ENCODE measurements around the gene FCRL6.

The FCRL6 gene

GRCh38 chr1:159860456-159860855 is 58.3 kb downstream of the FCRL6 start:
- Histone ChIP-seq H3K9ac (ENCODE audit: low read length) (no peak overlapping the region), H3K36me3 (ENCODE audit: insufficient read depth, low read length) (no peaks in the 10 kb centered on the region), H2AFZ (ENCODE audit: low read length) (no peak overlapping the region), H4K20me1 (ENCODE audit: insufficient read depth, low read length) (no peaks in the 10 kb centered on the region), H3K9me3 (ENCODE audit: low read length) (no peaks in the 10 kb centered on the region), H3F3A (ENCODE audit: insufficient read depth, low read length) (no peaks in the 10 kb centered on the region), H3K27me3 (ENCODE audit: insufficient read depth, low read length) (no peaks in the 10 kb centered on the region), H3K79me2 (ENCODE audit: insufficient read depth, low read length) (no peaks in the 10 kb centered on the region), H3K4me1 (ENCODE audit: insufficient read depth, low read length, severe bottlenecking) (no peaks in the 10 kb centered on the region), H3K4me3 (ENCODE audit: low read depth, low read length, poor library complexity, severe bottlenecking) (no peak overlapping the region), H3K4me2 (ENCODE audit: low read length) (no peak overlapping the region), H3K9me2 (ENCODE audit: low read depth, low read length) (no peaks in the 10 kb centered on the region), H3K27ac (ENCODE audit: low read depth, low read length, poor library complexity, severe bottlenecking) (no peak overlapping the region)
- TF ChIP-seq CTCF (IDR thresholded peaks at IDR 0.05; ENCODE audit: low read length) (no peak), EZH2 (IDR thresholded peaks at IDR 0.05; ENCODE audit: borderline replicate concordance, low read length) (no peak)

- Histone ChIP-seq H2AFZ (ENCODE audit: low read length) (no peak overlapping the region), H3K36me3 (ENCODE audit: insufficient read depth, low read length) (no peaks in the 10 kb centered on the region), H3K9ac (ENCODE audit: low read length) (no peak overlapping the region), H3K9me2 (ENCODE audit: low read depth, low read length) (no peaks in the 10 kb centered on the region), H3K9me3 (ENCODE audit: low read length) (no peaks in the 10 kb centered on the region), H3F3A (ENCODE audit: insufficient read depth, low read length) (no peaks in the 10 kb centered on the region), H3K79me2 (ENCODE audit: insufficient read depth, low read length) (no peaks in the 10 kb centered on the region), H3K27me3 (ENCODE audit: insufficient read depth, low read length) (no peaks in the 10 kb centered on the region), H3K4me1 (ENCODE audit: insufficient read depth, low read length, severe bottlenecking) (no peaks in the 10 kb centered on the region), H4K20me1 (ENCODE audit: insufficient read depth, low read length) (no peaks in the 10 kb centered on the region), H3K4me3 (ENCODE audit: low read depth, low read length, poor library complexity, severe bottlenecking) (no peak overlapping the region), H3K27ac (ENCODE audit: low read depth, low read length, poor library complexity, severe bottlenecking) (no peak overlapping the region), H3K4me2 (ENCODE audit: low read length) (no peak overlapping the region)
- TF ChIP-seq EZH2 (IDR thresholded peaks at IDR 0.05; ENCODE audit: borderline replicate concordance, low read length) = no peak
- TF ChIP-seq CTCF (IDR thresholded peaks at IDR 0.05; ENCODE audit: low read length) = no peak
These were observed 59.1 kb downstream of the FCRL6 start for GRCh38 chr1:159861218-159861617.

- Histone ChIP-seq H3K9me3 (ENCODE audit: low read length) (no peaks in the 10 kb centered on the region), H3K27ac (ENCODE audit: low read depth, low read length, poor library complexity, severe bottlenecking) (no peak overlapping the region), H3K4me3 (ENCODE audit: low read depth, low read length, poor library complexity, severe bottlenecking) (no peak overlapping the region), H3K9me2 (ENCODE audit: low read depth, low read length) (no peaks in the 10 kb centered on the region), H4K20me1 (ENCODE audit: insufficient read depth, low read length) (no peaks in the 10 kb centered on the region), H3K4me1 (ENCODE audit: insufficient read depth, low read length, severe bottlenecking) (no peaks in the 10 kb centered on the region), H3F3A (ENCODE audit: insufficient read depth, low read length) (no peaks in the 10 kb centered on the region), H3K9ac (ENCODE audit: low read length) (no peak overlapping the region), H3K36me3 (ENCODE audit: insufficient read depth, low read length) (no peaks in the 10 kb centered on the region), H3K79me2 (ENCODE audit: insufficient read depth, low read length) (no peaks in the 10 kb centered on the region), H3K4me2 (ENCODE audit: low read length) (no peak overlapping the region), H2AFZ (ENCODE audit: low read length) (no peak overlapping the region), H3K27me3 (ENCODE audit: insufficient read depth, low read length) (no peaks in the 10 kb centered on the region)
- TF ChIP-seq EZH2 (IDR thresholded peaks at IDR 0.05; ENCODE audit: borderline replicate concordance, low read length) (no peak), CTCF (IDR thresholded peaks at IDR 0.05; ENCODE audit: low read length) (no peak)
These were observed 59.9 kb downstream of the FCRL6 start for GRCh38 chr1:159862031-159862430.

Measured in OCI-LY1 (cell line).